Measurements from ENCODE around the gene CPM.
"Not testable (repeated sequence)": the region's sequence is repeated elsewhere in the genome, so short reads cannot be mapped to it uniquely, and the experiment has no call there.

CPM gene

GRCh38 chr12:68867606-68868005, 65.4 kb downstream of the CPM start:
- peaks cover 11% of the 10 kb centered on the region for H3K4me1 Mint-ChIP-seq
- peaks cover 3% of the 10 kb centered on the region for H3K36me3 Mint-ChIP-seq (ENCODE audit: low read depth)
- H3K9me3 Mint-ChIP-seq: no peaks in the 10 kb centered on the region
- TF ChIP-seq CTCF (IDR thresholded peaks at IDR 0.05; ENCODE audit: unreplicated experiment in 3 of 3): no peak
- H3K4me3 Mint-ChIP-seq: no peak overlapping the region
- no peak overlapping the region for H3K27ac Mint-ChIP-seq
- no peaks in the 10 kb centered on the region for H3K27me3 Mint-ChIP-seq (ENCODE audit: low read depth)

- TF ChIP-seq CTCF (IDR thresholded peaks at IDR 0.05; ENCODE audit: unreplicated experiment in 3 of 3): no peak
- Mint-ChIP-seq H3K4me1 (peaks cover 11% of the 10 kb centered on the region), H3K4me3 (no peak overlapping the region), H3K27me3 (ENCODE audit: low read depth) (no peaks in the 10 kb centered on the region), H3K9me3 (no peaks in the 10 kb centered on the region), H3K27ac (no peak overlapping the region), H3K36me3 (ENCODE audit: low read depth) (peaks cover 3% of the 10 kb centered on the region)
Measured at GRCh38 chr12:68866950-68867349, 66.0 kb downstream of the CPM start.

GRCh38 chr12:68865399-68866164, 67.4 kb downstream of the CPM start:
- H3K9me3 Mint-ChIP-seq: no peaks in the 10 kb centered on the region
- no peak overlapping the region for H3K4me3 Mint-ChIP-seq
- TF ChIP-seq CTCF (IDR thresholded peaks at IDR 0.05; ENCODE audit: unreplicated experiment in 3 of 3): no peak
- H3K36me3 Mint-ChIP-seq (ENCODE audit: low read depth): peaks cover 3% of the 10 kb centered on the region
- no peak overlapping the region for H3K27ac Mint-ChIP-seq
- H3K4me1 Mint-ChIP-seq: peaks cover 11% of the 10 kb centered on the region
- H3K27me3 Mint-ChIP-seq (ENCODE audit: low read depth): no peaks in the 10 kb centered on the region

GRCh38 chr12:68864604-68865003, 68.4 kb downstream of the CPM start:
- no peaks in the 10 kb centered on the region for H3K27me3 Mint-ChIP-seq (ENCODE audit: low read depth)
- no peak overlapping the region for H3K27ac Mint-ChIP-seq
- H3K36me3 Mint-ChIP-seq (ENCODE audit: low read depth): peaks cover 3% of the 10 kb centered on the region
- no peaks in the 10 kb centered on the region for H3K9me3 Mint-ChIP-seq
- no peak for TF ChIP-seq CTCF (IDR thresholded peaks at IDR 0.05; ENCODE audit: unreplicated experiment in 3 of 3)
- peaks cover 11% of the 10 kb centered on the region for H3K4me1 Mint-ChIP-seq
- H3K4me3 Mint-ChIP-seq: no peak overlapping the region

- not testable (repeated sequence) for H3K4me1 Mint-ChIP-seq; H3K4me3 Mint-ChIP-seq; H3K9me3 Mint-ChIP-seq; H3K36me3 Mint-ChIP-seq (ENCODE audit: low read depth); H3K27me3 Mint-ChIP-seq (ENCODE audit: low read depth)
- H3K27ac Mint-ChIP-seq: peak overlapping the region in 1 of 3 experiments; percentile 23
- peak; percentile 53 to 62 (median 57) for TF ChIP-seq CTCF (IDR thresholded peaks at IDR 0.05; ENCODE audit: unreplicated experiment in 3 of 3)
Measured at GRCh38 chr12:68863886-68864454, 69.0 kb downstream of the CPM start.

All from nephron (organoid).